Tibial nerve (tissue), 4 donors: ENCODE measurements around the gene ALG14.

Source experiments
- EP300 ChIP-seq, 2 donors: sonication (generic); formaldehyde crosslinking; IDR thresholded peaks; one replicate each; pipeline ENCODE4 v1.6.1; 2017; ENCODE audit warnings: antibody characterized with exemption in 2 of 2, mild to moderate bottlenecking in 1 of 2
- POLR2A ChIP-seq, 2 donors: fragments of 450-650 bp; IDR thresholded peaks; one replicate each; pipeline ENCODE4 v1.6.1; 2017; ENCODE audit warnings: antibody characterized with exemption in 2 of 2, mild to moderate bottlenecking in 2 of 2, moderate library complexity in 2 of 2
- TF ChIP-seq, protein P1 (sequence below), 5 experiments: fragments of 200-600 bp in 3 of 5; fragments of 450-650 bp in 2 of 5; sonication (generic) in 3 of 5; IDR thresholded peaks; one replicate each; pipeline ENCODE4 v1.5.1; 2016 to 2019; ENCODE audit warnings: antibody characterized with exemption in 5 of 5, mild to moderate bottlenecking in 3 of 5, moderate library complexity in 2 of 5

DNA sequence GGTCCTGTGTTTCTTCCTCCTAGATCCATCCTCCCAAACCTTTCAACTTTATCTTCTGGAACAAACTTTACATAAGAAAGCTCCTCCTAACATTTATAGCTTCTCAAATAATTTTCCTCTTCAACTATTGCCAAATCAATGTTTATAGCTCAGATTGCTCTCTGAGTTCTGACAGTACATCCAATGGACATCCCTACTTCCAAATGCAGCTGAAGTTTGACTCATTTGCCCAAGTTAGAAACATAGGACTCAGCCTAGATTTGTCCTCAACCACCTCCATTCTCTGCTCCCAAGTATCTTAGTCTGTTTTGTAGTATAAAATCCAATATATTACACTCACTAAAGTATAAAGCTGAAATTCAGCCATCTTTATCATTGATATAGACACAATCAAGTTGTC is 62.6 kb downstream of the ALG14 start:
- TF ChIP-seq, protein P1, sequence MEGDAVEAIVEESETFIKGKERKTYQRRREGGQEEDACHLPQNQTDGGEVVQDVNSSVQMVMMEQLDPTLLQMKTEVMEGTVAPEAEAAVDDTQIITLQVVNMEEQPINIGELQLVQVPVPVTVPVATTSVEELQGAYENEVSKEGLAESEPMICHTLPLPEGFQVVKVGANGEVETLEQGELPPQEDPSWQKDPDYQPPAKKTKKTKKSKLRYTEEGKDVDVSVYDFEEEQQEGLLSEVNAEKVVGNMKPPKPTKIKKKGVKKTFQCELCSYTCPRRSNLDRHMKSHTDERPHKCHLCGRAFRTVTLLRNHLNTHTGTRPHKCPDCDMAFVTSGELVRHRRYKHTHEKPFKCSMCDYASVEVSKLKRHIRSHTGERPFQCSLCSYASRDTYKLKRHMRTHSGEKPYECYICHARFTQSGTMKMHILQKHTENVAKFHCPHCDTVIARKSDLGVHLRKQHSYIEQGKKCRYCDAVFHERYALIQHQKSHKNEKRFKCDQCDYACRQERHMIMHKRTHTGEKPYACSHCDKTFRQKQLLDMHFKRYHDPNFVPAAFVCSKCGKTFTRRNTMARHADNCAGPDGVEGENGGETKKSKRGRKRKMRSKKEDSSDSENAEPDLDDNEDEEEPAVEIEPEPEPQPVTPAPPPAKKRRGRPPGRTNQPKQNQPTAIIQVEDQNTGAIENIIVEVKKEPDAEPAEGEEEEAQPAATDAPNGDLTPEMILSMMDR (IDR thresholded peaks at IDR 0.05) = no peak
- TF ChIP-seq EP300 (IDR thresholded peaks at IDR 0.05) = no peak
- no peak for TF ChIP-seq POLR2A (IDR thresholded peaks at IDR 0.05)
